SK-N-SH (cell line): ENCODE results near the gene PLAC9. TPM values are rescaled to one million over a fixed set of nuclear protein-coding genes. Genes with fewer than 3 reads are reported as not detected.

Source experiments
- CTCF ChIA-PET: fragments of 300-600, 350-600 bp; formaldehyde crosslinking; extraction: SDS; loops from one replicate; lab custom pipeline; 2021; lab: Yijun Ruan, JAX
- POLR2A ChIA-PET: fragments of 350-600 bp; sonication (Branson Sonifier 250); formaldehyde crosslinking; extraction: SDS; loops from one replicate; lab custom pipeline; 2020; ENCODE audit warnings: antibody characterized with exemption, inconsistent platforms; lab: Yijun Ruan, JAX
- DNase-seq: peaks from one replicate; pipeline ENCODE4 v3.0.0; 2012
- H2AFZ ChIP-seq: fragments of 200-600 bp; sonication (generic); 2 replicates; pipeline ENCODE4 v1.8.1; 2016; ENCODE audit warnings: antibody characterized with exemption, mild to moderate bottlenecking, low read depth
- H3F3A ChIP-seq: fragments of 200-600 bp; sonication (generic); replicated peaks from 2 replicates; pipeline ENCODE3; 2016; ENCODE audit warnings: antibody characterized with exemption, mild to moderate bottlenecking; ENCODE audit not compliant: insufficient read depth
- H3K27ac ChIP-seq, 2 experiments: fragments of 200-500 bp in 1 of 2; fragments of 200-600 bp in 1 of 2; sonication (Bioruptor generic) in 1 of 2; sonication (generic), shearing (Covaris generic) in 1 of 2; 2 replicates each; pipeline versions ENCODE4 v1.5.1 to v1.6.1; 2014 to 2016; ENCODE audit warnings: low read depth in 2 of 2, inconsistent platforms in 1 of 2, low read length in 1 of 2, mild to moderate bottlenecking in 1 of 2, mixed read lengths in 1 of 2
- H3K27me3 ChIP-seq: fragments of 200-600 bp; sonication (generic), shearing (Covaris generic); 2 replicates; pipeline ENCODE4 v1.6.1; 2016; ENCODE audit warnings: mixed run types; ENCODE audit not compliant: insufficient read depth
- H3K36me3 ChIP-seq, 2 experiments: fragments of 200-500 bp in 1 of 2; fragments of 200-600 bp in 1 of 2; sonication (Bioruptor generic) in 1 of 2; sonication (generic) in 1 of 2; replicated peaks in 1 of 2; 2 replicates each; pipeline versions ENCODE3 to v1.5.1; 2014 to 2016; ENCODE audit warnings: low read length in 1 of 2, mild to moderate bottlenecking in 1 of 2; ENCODE audit not compliant: insufficient read depth in 2 of 2, control insufficient read depth in 1 of 2
- H3K4me1 ChIP-seq, 2 experiments: fragments of 200-500 bp in 1 of 2; fragments of 200-600 bp in 1 of 2; sonication (Bioruptor generic) in 1 of 2; sonication (generic), shearing (Covaris generic) in 1 of 2; 2 replicates each; pipeline versions ENCODE4 v1.5.1 to v1.6.1; 2014 to 2016; ENCODE audit warnings: low read depth in 1 of 2, low read length in 1 of 2, mixed run types in 1 of 2; ENCODE audit not compliant: insufficient read depth in 2 of 2, control insufficient read depth in 1 of 2
- H3K4me2 ChIP-seq: fragments of 200-600 bp; sonication (generic), shearing (Covaris generic); 2 replicates; pipeline ENCODE4 v1.6.1; 2017; ENCODE audit warnings: mixed run types
- H3K4me3 ChIP-seq, 2 experiments: fragments of 200-500 bp in 1 of 2; fragments of 200-600 bp in 1 of 2; sonication (Bioruptor generic) in 1 of 2; sonication (generic), shearing (Covaris generic) in 1 of 2; 2 replicates each; pipeline versions ENCODE4 v1.5.1 to v1.8.1; 2014 to 2016; ENCODE audit warnings: low read depth in 2 of 2, inconsistent platforms in 1 of 2, low read length in 1 of 2, mild to moderate bottlenecking in 1 of 2, mixed read lengths in 1 of 2, moderate library complexity in 1 of 2
- H3K79me2 ChIP-seq: fragments of 200-600 bp; sonication (generic); 2 replicates; pipeline ENCODE4 v1.8.1; 2017; ENCODE audit warnings: mild to moderate bottlenecking; ENCODE audit not compliant: insufficient read depth
- H3K9ac ChIP-seq: fragments of 200-600 bp; sonication (generic); 2 replicates; pipeline ENCODE4 v1.6.1; 2017; ENCODE audit warnings: mixed run types
- H3K9me2 ChIP-seq: fragments of 200-600 bp; sonication (generic); 2 replicates; pipeline ENCODE4 v1.6.1; 2017; ENCODE audit warnings: mixed run types
- H3K9me3 ChIP-seq: fragments of 200-600 bp; sonication (generic); 2 replicates; pipeline ENCODE4 v1.6.1; 2017; ENCODE audit warnings: mixed run types, mild to moderate bottlenecking, moderate library complexity
- H4K20me1 ChIP-seq: fragments of 200-600 bp; sonication (generic); 2 replicates; pipeline ENCODE4 v1.6.1; 2017; ENCODE audit warnings: mild to moderate bottlenecking, mixed run types; ENCODE audit not compliant: insufficient read depth
- ELF1 ChIP-seq: IDR thresholded peaks from 2 replicates; pipeline ENCODE4 v1.4.0; 2012
- EP300 ChIP-seq, 2 experiments: IDR thresholded peaks; 2 replicates each; pipeline versions ENCODE4 v1.4.0 to v1.6.1; 2012; ENCODE audit warnings: borderline replicate concordance in 1 of 2, low read depth in 1 of 2, low read length in 1 of 2
- FOXM1 ChIP-seq: IDR thresholded peaks from 2 replicates; pipeline ENCODE4 v1.4.0; 2012; ENCODE audit warnings: low read depth, mild to moderate bottlenecking
- MEF2A ChIP-seq: IDR thresholded peaks from 2 replicates; pipeline ENCODE4 v1.4.0; 2012; ENCODE audit warnings: low read depth, borderline replicate concordance
- MXI1 ChIP-seq: IDR thresholded peaks from 2 replicates; pipeline ENCODE4 v1.6.1; 2012; ENCODE audit warnings: mild to moderate bottlenecking, low read depth, low read length, improper control_type of control experiment
- NRF1 ChIP-seq: IDR thresholded peaks from 2 replicates; pipeline ENCODE4 v1.6.1; 2012; ENCODE audit warnings: low read depth, mild to moderate bottlenecking, low read length
- POLR2AphosphoS5 ChIP-seq: IDR thresholded peaks from 2 replicates; pipeline ENCODE4 v1.6.1; 2012; ENCODE audit warnings: low read depth, low read length
- RFX5 ChIP-seq: IDR thresholded peaks from 2 replicates; pipeline ENCODE4 v1.6.1; 2012; ENCODE audit warnings: mild to moderate bottlenecking, improper control_type of control experiment, low read length
- RXRA ChIP-seq: IDR thresholded peaks from 2 replicates; pipeline ENCODE4 v1.4.0; 2012; ENCODE audit warnings: low read depth, mild to moderate bottlenecking, borderline replicate concordance
- TCF12 ChIP-seq: IDR thresholded peaks from 2 replicates; pipeline ENCODE4 v1.4.0; 2012
- USF2 ChIP-seq: fragments of 150-350 bp; IDR thresholded peaks from 2 replicates; pipeline ENCODE4 v1.6.1; 2017; ENCODE audit warnings: antibody characterized with exemption, low read length, low read depth, borderline replicate concordance
- WGBS: methylation state at CpG from one replicate; pipeline ENCODE4 v1.1.6; 2017; ENCODE audit warnings: low lambda C conversion rate; 5-methylcytosine and 5-hydroxymethylcytosine counted together
- polyA plus RNA-seq, 3 experiments: library from polyadenylated mRNA; depleted of rRNA; stranded (reverse); fragments of >200 nt; gene quantifications; 2 replicates each; pipeline ENCODE4 v1.2.3, GENCODE V29; 2012
- TF ChIP-seq, protein P1 (sequence below): fragments of 150-350 bp; IDR thresholded peaks from 2 replicates; pipeline ENCODE4 v1.6.1; 2016; ENCODE audit warnings: mild to moderate bottlenecking, low read depth, low read length
- TF ChIP-seq, protein P2 (sequence below): IDR thresholded peaks from 2 replicates; pipeline ENCODE4 v1.6.1; 2012; ENCODE audit warnings: mild to moderate bottlenecking, low read depth, low read length, moderate library complexity

The PLAC9 gene
- polyA plus RNA-seq, 1 of the 3 experiments (the other 2 are of a cell fraction): 0.21 TPM

- TF ChIP-seq USF2: no peak
- peak in 1 of 2 experiments; percentile 54; a peak in 1 of 4 replicates for TF ChIP-seq EP300 (IDR thresholded peaks at IDR 0.05; ENCODE audit: borderline replicate concordance in 1 of 2, low read depth in 1 of 2, low read length in 1 of 2)
Observed at GRCh38 chr10:80163741-80164341, 31.3 kb downstream of the PLAC9 start (continued).

DNA sequence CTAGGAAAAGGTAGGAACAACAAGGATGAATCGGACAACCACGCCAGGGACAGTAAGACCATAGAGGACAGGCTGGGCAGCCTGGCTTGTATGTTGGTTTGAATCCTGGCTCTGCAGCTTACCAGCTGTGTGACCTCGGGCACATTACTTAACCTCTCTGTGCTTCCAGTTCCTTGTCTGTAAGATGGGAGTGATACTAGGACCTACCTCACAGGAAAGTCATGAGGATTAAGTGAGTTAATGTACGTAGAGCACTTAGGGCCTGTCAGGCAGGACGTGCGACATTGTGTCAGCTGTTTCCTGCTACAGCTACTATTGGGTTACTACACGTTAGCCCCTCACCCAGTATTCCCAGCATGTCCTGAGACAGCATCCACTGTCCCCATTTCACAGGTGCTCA is 32.1 kb downstream of the PLAC9 start:
- Histone ChIP-seq H3K9me3 (no peaks in the 10 kb centered on the region), H3F3A (no peaks in the 10 kb centered on the region), H3K4me1 (peaks cover 3 to 28% of the 10 kb centered on the region in 2 experiments; a peak in 3 of 4 replicates), H4K20me1 (no peaks in the 10 kb centered on the region; the same call in 1 of the 2 replicates), H3K36me3 (peaks cover 0 to 21% of the 10 kb centered on the region in 2 experiments)
- ChIA-PET POLR2A (no interaction called here), CTCF (interaction anchor here (1.6 kb wide), 1 partner anchor 21 kb away, joined by 8 read pairs; no protein-coding TSS in a partner anchor)
- 98% methylated on average over 7 of the region's 7 CpGs for WGBS
- TF ChIP-seq RFX5 (no peak), MXI1 (no peak), MEF2A (no peak), ELF1 (no peak), NRF1 (no peak), FOXM1 (no peak), TCF12 (no peak), USF2 (no peak), RXRA (no peak), POLR2AphosphoS5 (no peak), EP300 (IDR thresholded peaks at IDR 0.05; ENCODE audit: borderline replicate concordance in 1 of 2, low read depth in 1 of 2, low read length in 1 of 2) (no peak)
- TF ChIP-seq, protein P1, sequence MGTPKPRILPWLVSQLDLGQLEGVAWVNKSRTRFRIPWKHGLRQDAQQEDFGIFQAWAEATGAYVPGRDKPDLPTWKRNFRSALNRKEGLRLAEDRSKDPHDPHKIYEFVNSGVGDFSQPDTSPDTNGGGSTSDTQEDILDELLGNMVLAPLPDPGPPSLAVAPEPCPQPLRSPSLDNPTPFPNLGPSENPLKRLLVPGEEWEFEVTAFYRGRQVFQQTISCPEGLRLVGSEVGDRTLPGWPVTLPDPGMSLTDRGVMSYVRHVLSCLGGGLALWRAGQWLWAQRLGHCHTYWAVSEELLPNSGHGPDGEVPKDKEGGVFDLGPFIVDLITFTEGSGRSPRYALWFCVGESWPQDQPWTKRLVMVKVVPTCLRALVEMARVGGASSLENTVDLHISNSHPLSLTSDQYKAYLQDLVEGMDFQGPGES: no peak
- TF ChIP-seq, protein P2, sequence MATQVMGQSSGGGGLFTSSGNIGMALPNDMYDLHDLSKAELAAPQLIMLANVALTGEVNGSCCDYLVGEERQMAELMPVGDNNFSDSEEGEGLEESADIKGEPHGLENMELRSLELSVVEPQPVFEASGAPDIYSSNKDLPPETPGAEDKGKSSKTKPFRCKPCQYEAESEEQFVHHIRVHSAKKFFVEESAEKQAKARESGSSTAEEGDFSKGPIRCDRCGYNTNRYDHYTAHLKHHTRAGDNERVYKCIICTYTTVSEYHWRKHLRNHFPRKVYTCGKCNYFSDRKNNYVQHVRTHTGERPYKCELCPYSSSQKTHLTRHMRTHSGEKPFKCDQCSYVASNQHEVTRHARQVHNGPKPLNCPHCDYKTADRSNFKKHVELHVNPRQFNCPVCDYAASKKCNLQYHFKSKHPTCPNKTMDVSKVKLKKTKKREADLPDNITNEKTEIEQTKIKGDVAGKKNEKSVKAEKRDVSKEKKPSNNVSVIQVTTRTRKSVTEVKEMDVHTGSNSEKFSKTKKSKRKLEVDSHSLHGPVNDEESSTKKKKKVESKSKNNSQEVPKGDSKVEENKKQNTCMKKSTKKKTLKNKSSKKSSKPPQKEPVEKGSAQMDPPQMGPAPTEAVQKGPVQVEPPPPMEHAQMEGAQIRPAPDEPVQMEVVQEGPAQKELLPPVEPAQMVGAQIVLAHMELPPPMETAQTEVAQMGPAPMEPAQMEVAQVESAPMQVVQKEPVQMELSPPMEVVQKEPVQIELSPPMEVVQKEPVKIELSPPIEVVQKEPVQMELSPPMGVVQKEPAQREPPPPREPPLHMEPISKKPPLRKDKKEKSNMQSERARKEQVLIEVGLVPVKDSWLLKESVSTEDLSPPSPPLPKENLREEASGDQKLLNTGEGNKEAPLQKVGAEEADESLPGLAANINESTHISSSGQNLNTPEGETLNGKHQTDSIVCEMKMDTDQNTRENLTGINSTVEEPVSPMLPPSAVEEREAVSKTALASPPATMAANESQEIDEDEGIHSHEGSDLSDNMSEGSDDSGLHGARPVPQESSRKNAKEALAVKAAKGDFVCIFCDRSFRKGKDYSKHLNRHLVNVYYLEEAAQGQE: no peak
- TF ChIP-seq, all 33 proteins: peak for 0
- no peak overlapping the region for H2AFZ ChIP-seq
- H3K4me3 ChIP-seq: no peak overlapping the region
- no peak overlapping the region for H3K27ac ChIP-seq
- no peaks in the 10 kb centered on the region for H3K27me3 ChIP-seq
- no peaks in the 10 kb centered on the region for H3K9me2 ChIP-seq
- no peak overlapping the region for H3K4me2 ChIP-seq
- no peak for DNase-seq
- no peaks in the 10 kb centered on the region; the same call in 1 of the 2 replicates for H3K79me2 ChIP-seq
- no peak overlapping the region for H3K9ac ChIP-seq
